H1 (cell line): ENCODE data around the gene DNER. TPM values are rescaled to one million over a fixed set of nuclear protein-coding genes. Genes with fewer than 3 reads are reported as not detected.

Source experiments
- CTCF ChIA-PET: fragments of 300-600 bp; sonication (Branson Sonifier 250); formaldehyde crosslinking; loops from one replicate; lab custom pipeline; 2021; ENCODE audit not compliant: partially characterized antibody; lab: Charles Lee
- POLR2A ChIA-PET: fragments of 300-600 bp; sonication (Branson Sonifier 250); formaldehyde crosslinking; loops from one replicate; lab custom pipeline; 2021; ENCODE audit warnings: inconsistent platforms; ENCODE audit not compliant: partially characterized antibody; lab: Charles Lee
- DNase-seq, 2 experiments: peaks; one replicate each; pipeline versions ENCODE4 v3.0.0 to v3.0.0-alpha.2; 2010 to 2022; ENCODE audit warnings: low spot score in 2 of 2, low read depth in 1 of 2, mixed read lengths in 1 of 2
- FAIRE-seq: peaks from 2 replicates; lab custom pipeline; 2011; peaks lifted over from hg19 to GRCh38; lab: Jason Lieb, UNC
- H2AFZ ChIP-seq: 2 replicates; pipeline ENCODE4 v1.8.1; 2012; ENCODE audit warnings: low read length, inconsistent platforms
- H2AK5ac ChIP-seq: 2 replicates; pipeline ENCODE4 v1.6.1; 2013; ENCODE audit warnings: low read depth, low read length
- H2BK120ac ChIP-seq: replicated peaks from 2 replicates; pipeline ENCODE3; 2013; ENCODE audit warnings: low read depth, low read length, inconsistent platforms
- H2BK12ac ChIP-seq: 2 replicates; pipeline ENCODE4 v1.6.1; 2013; ENCODE audit warnings: low read depth, low read length
- H2BK15ac ChIP-seq: 2 replicates; pipeline ENCODE4 v1.6.1; 2013; ENCODE audit warnings: low read length
- H2BK20ac ChIP-seq: 2 replicates; pipeline ENCODE4 v1.6.1; 2013; ENCODE audit warnings: low read length
- H2BK5ac ChIP-seq: 2 replicates; pipeline ENCODE4 v1.6.1; 2013; ENCODE audit warnings: low read depth, low read length
- H3K14ac ChIP-seq: 2 replicates; pipeline ENCODE4 v1.6.1; 2013; ENCODE audit warnings: inconsistent platforms; ENCODE audit not compliant: insufficient read length
- H3K18ac ChIP-seq: 2 replicates; pipeline ENCODE4 v1.6.1; 2013; ENCODE audit warnings: low read length; ENCODE audit errors: extremely low read depth
- H3K23ac ChIP-seq: 2 replicates; pipeline ENCODE4 v1.6.1; 2013; ENCODE audit warnings: inconsistent platforms; ENCODE audit not compliant: insufficient read length
- H3K23me2 ChIP-seq: 2 replicates; pipeline ENCODE4 v1.6.1; 2013; ENCODE audit warnings: low read depth, low read length
- H3K27ac ChIP-seq: 2 replicates; pipeline ENCODE4 v1.6.1; 2011; ENCODE audit warnings: low read depth, low read length, inconsistent platforms
- H3K27me3 ChIP-seq, 4 experiments: replicated peaks in 1 of 4; 1 replicate in 1 of 4; 2 replicates in 3 of 4; pipeline versions ENCODE4 v1.6.1 to v1.8.1; 2011 to 2013; ENCODE audit warnings: low read length in 3 of 4, mild to moderate bottlenecking in 3 of 4, inconsistent platforms in 2 of 4, mixed read lengths in 2 of 4, moderate library complexity in 1 of 4; ENCODE audit not compliant: control insufficient read depth in 3 of 4, insufficient read depth in 3 of 4; ENCODE audit errors: extremely low read depth in 1 of 4
- H3K36me3 ChIP-seq, 4 experiments: 2 replicates each; pipeline versions ENCODE4 v1.6.1 to v1.8.1; 2011 to 2013; ENCODE audit warnings: mild to moderate bottlenecking in 4 of 4, low read length in 3 of 4, moderate library complexity in 2 of 4, control low read depth in 1 of 4, inconsistent platforms in 1 of 4; ENCODE audit not compliant: insufficient read depth in 4 of 4, control insufficient read depth in 2 of 4
- H3K4ac ChIP-seq: replicated peaks from 2 replicates; pipeline ENCODE3; 2013; ENCODE audit warnings: low read length, low read depth, mixed read lengths, inconsistent platforms; ENCODE audit not compliant: insufficient read length
- H3K4me1 ChIP-seq, 4 experiments: replicated peaks in 1 of 4; 1 replicate in 1 of 4; 2 replicates in 3 of 4; pipeline versions ENCODE4 v1.6.1 to v1.8.1; 2011 to 2013; ENCODE audit warnings: low read length in 3 of 4, inconsistent platforms in 2 of 4, mixed read lengths in 1 of 4; ENCODE audit not compliant: insufficient read depth in 4 of 4, control insufficient read depth in 3 of 4
- H3K4me2 ChIP-seq, 2 experiments: 2 replicates each; pipeline versions ENCODE4 v1.6.1 to v1.8.1; 2011 to 2013; ENCODE audit warnings: low read depth in 2 of 2, low read length in 2 of 2, control low read depth in 1 of 2, inconsistent platforms in 1 of 2, mild to moderate bottlenecking in 1 of 2; ENCODE audit not compliant: insufficient read depth in 1 of 2
- H3K4me3 ChIP-seq, 4 experiments: fragments of 200-600, 300-600 bp in 1 of 4; sonication (generic), shearing (Covaris generic), sonication (Bioruptor Twin) in 1 of 4; 2 replicates each; pipeline versions ENCODE4 v1.5.1 to v1.8.1; 2011 to 2016; ENCODE audit warnings: low read length in 4 of 4, low read depth in 3 of 4, control low read depth in 2 of 4, inconsistent platforms in 2 of 4, mild to moderate bottlenecking in 2 of 4, mixed read lengths in 1 of 4, moderate library complexity in 1 of 4; ENCODE audit not compliant: insufficient read depth in 2 of 4; ENCODE audit errors: extremely low read depth in 1 of 4
- H3K56ac ChIP-seq: replicated peaks from 2 replicates; pipeline ENCODE3; 2013; ENCODE audit warnings: low read depth, mild to moderate bottlenecking, mixed read lengths, low read length, inconsistent platforms; ENCODE audit not compliant: insufficient read length
- H3K79me1 ChIP-seq: 2 replicates; pipeline ENCODE4 v1.6.1; 2013; ENCODE audit warnings: low read depth, low read length, control low read depth
- H3K79me2 ChIP-seq, 2 experiments: 2 replicates each; pipeline versions ENCODE4 v1.6.1 to v1.8.1; 2012 to 2013; ENCODE audit warnings: low read length in 2 of 2, mild to moderate bottlenecking in 2 of 2, inconsistent platforms in 1 of 2; ENCODE audit not compliant: insufficient read depth in 2 of 2, control insufficient read depth in 1 of 2
- H3K9ac ChIP-seq, 4 experiments: replicated peaks in 1 of 4; 1 replicate in 1 of 4; 2 replicates in 3 of 4; pipeline versions ENCODE4 v1.6.1 to v1.8.1; 2011 to 2013; ENCODE audit warnings: low read depth in 3 of 4, low read length in 3 of 4, control low read depth in 2 of 4, mild to moderate bottlenecking in 2 of 4, moderate library complexity in 2 of 4, inconsistent platforms in 1 of 4; ENCODE audit errors: extremely low read depth in 1 of 4
- H3K9me3 ChIP-seq, 2 experiments: 2 replicates each; pipeline versions ENCODE4 v1.6.1 to v1.8.1; 2012 to 2013; ENCODE audit warnings: mild to moderate bottlenecking in 2 of 2, moderate library complexity in 2 of 2, control low read depth in 1 of 2, inconsistent platforms in 1 of 2, low read depth in 1 of 2, low read length in 1 of 2, mixed read lengths in 1 of 2; ENCODE audit not compliant: insufficient read depth in 2 of 2
- H4K20me1 ChIP-seq, 2 experiments: replicated peaks in 1 of 2; 2 replicates each; pipeline versions ENCODE3 to v1.8.1; 2011 to 2013; ENCODE audit warnings: inconsistent platforms in 2 of 2, low read length in 2 of 2, mild to moderate bottlenecking in 1 of 2; ENCODE audit not compliant: insufficient read depth in 2 of 2, control insufficient read depth in 1 of 2
- H4K5ac ChIP-seq: 2 replicates; pipeline ENCODE4 v1.6.1; 2013; ENCODE audit warnings: low read length, low read depth, mixed read lengths, inconsistent platforms; ENCODE audit not compliant: insufficient read length
- H4K8ac ChIP-seq: 2 replicates; pipeline ENCODE4 v1.8.0; 2013; ENCODE audit warnings: mild to moderate bottlenecking, moderate library complexity, low read length, inconsistent platforms; ENCODE audit not compliant: insufficient read depth; ENCODE audit errors: extremely low read depth
- H4K91ac ChIP-seq: replicated peaks from 2 replicates; pipeline ENCODE3; 2013; ENCODE audit warnings: low read length, mixed read lengths, inconsistent platforms; ENCODE audit not compliant: insufficient read length
- ASH2L ChIP-seq: fragments of 200-600, 300-600 bp; sonication (generic); IDR thresholded peaks from one replicate; pipeline ENCODE4 v1.7.1; 2017; ENCODE audit warnings: low read length
- CHD2 ChIP-seq: IDR thresholded peaks from 2 replicates; pipeline ENCODE4 v1.6.1; 2012; ENCODE audit warnings: low read length, improper control_type of control experiment
- EP300 ChIP-seq, 2 experiments: IDR thresholded peaks; 1 replicate in 1 of 2; 2 replicates in 1 of 2; pipeline ENCODE4 v1.6.1; 2011 to 2012; ENCODE audit warnings: low read depth in 2 of 2, low read length in 2 of 2, mild to moderate bottlenecking in 2 of 2, borderline replicate concordance in 1 of 2, inconsistent platforms in 1 of 2, moderate library complexity in 1 of 2
- GTF2F1 ChIP-seq: IDR thresholded peaks from 2 replicates; pipeline ENCODE4 v1.6.1; 2012; ENCODE audit warnings: low read depth, low read length, improper control_type of control experiment, borderline replicate concordance
- HDAC2 ChIP-seq, 2 experiments: fragments of 300-600 bp in 1 of 2; sonication (generic) in 1 of 2; IDR thresholded peaks; 2 replicates each; pipeline ENCODE4 v1.6.1; 2011 to 2012; ENCODE audit warnings: low read depth in 2 of 2, low read length in 2 of 2, mild to moderate bottlenecking in 2 of 2, moderate library complexity in 2 of 2, borderline replicate concordance in 1 of 2, inconsistent platforms in 1 of 2
- KDM1A ChIP-seq: fragments of 200-600, 300-600 bp; sonication (generic); IDR thresholded peaks from 2 replicates; pipeline ENCODE4 v1.7.1; 2016; ENCODE audit warnings: mild to moderate bottlenecking, low read length, borderline replicate concordance
- MAFK ChIP-seq: IDR thresholded peaks from 2 replicates; pipeline ENCODE4 v1.6.1; 2012; ENCODE audit warnings: low read depth, mild to moderate bottlenecking, improper control_type of control experiment, low read length
- POLR2AphosphoS5 ChIP-seq: IDR thresholded peaks from 2 replicates; pipeline ENCODE4 v1.6.1; 2011; ENCODE audit warnings: low read depth, low read length
- RAD21 ChIP-seq, 2 experiments: IDR thresholded peaks in 1 of 2; conservative IDR thresholded peaks in 1 of 2; 2 replicates each; pipeline ENCODE4 v1.6.1; 2011; ENCODE audit warnings: low read depth in 2 of 2, low read length in 2 of 2, improper control_type of control experiment in 1 of 2, inconsistent platforms in 1 of 2, mild to moderate bottlenecking in 1 of 2, moderate library complexity in 1 of 2
- RBBP5 ChIP-seq: IDR thresholded peaks from 2 replicates; pipeline ENCODE4 v1.7.1; 2012; ENCODE audit warnings: low read depth, mild to moderate bottlenecking, inconsistent platforms, low read length, moderate library complexity, borderline replicate concordance
- RXRA ChIP-seq: IDR thresholded peaks from 2 replicates; pipeline ENCODE4 v1.6.1; 2011; ENCODE audit warnings: low read depth, mild to moderate bottlenecking, low read length, moderate library complexity; ENCODE audit not compliant: insufficient read depth
- SIN3A ChIP-seq, 2 experiments: IDR thresholded peaks in 1 of 2; conservative IDR thresholded peaks in 1 of 2; 2 replicates each; pipeline ENCODE4 v1.6.1; 2011 to 2012; ENCODE audit warnings: low read length in 2 of 2, improper control_type of control experiment in 1 of 2, low read depth in 1 of 2, mild to moderate bottlenecking in 1 of 2
- WGBS, 2 experiments: shearing (Covaris generic) in 1 of 2; methylation state at CpG; one replicate each; pipeline versions ENCODE4 v1.1.6 to v1.1.7; 2013 to 2015; ENCODE audit warnings: low lambda C conversion rate in 2 of 2, mixed read lengths in 2 of 2, inconsistent platforms in 1 of 2, low coverage in 1 of 2, missing lambda C conversion rate in 1 of 2; ENCODE audit not compliant: insufficient replicate concordance in 2 of 2, insufficient coverage in 1 of 2, insufficient read length in 1 of 2; ENCODE audit errors: extremely low coverage in 1 of 2, missing lambda C conversion rate in 1 of 2; 5-methylcytosine and 5-hydroxymethylcytosine counted together
- polyA plus RNA-seq, 7 experiments: library from polyadenylated mRNA; depleted of rRNA in 3 of 7; stranded (reverse) in 5 of 7; unstranded in 2 of 7; fragments of >200 nt in 5 of 7; fragments of 200-250 nt in 2 of 7; gene quantifications; 1 replicate in 5 of 7; 2 replicates in 1 of 7; 4 replicates in 1 of 7; pipeline versions ENCODE4 v1.2.1 to v1.2.3, GENCODE V29; 2011 to 2013; ENCODE audit warnings: missing spikeins in 2 of 7, mixed read lengths in 2 of 7
- total RNA-seq: library from RNA; stranded (reverse); fragmentation: NEBNext Ultra II Directional; extraction: Animal tissue kit (Norgen Biotek cat#: 25700); gene quantifications from 2 replicates; pipeline ENCODE4 v1.2.1, GENCODE V29; 2021
- TF ChIP-seq, protein P1 (sequence below): IDR thresholded peaks from 2 replicates; pipeline ENCODE4 v1.6.1; 2012; ENCODE audit warnings: inconsistent platforms

Gene DNER
- total and polyA plus RNA-seq, 2 of the 8 experiments (the other 6 are each of a cell fraction or from before 2014, with no cell fraction given), result 6.8 to 16.3 TPM

GRCh38 chr2:229596796-229597195, 117.6 kb downstream of the DNER start:
- ChIA-PET POLR2A (no interaction called here), CTCF (interaction anchor here (0.6 to 3.3 kb wide), 5 partner anchors 8 to 166 kb away, joined by 3 to 16 read pairs (median 3); no protein-coding TSS in a partner anchor)
- Histone ChIP-seq H3K4me2 (no peak overlapping the region), H2BK15ac (no peak overlapping the region), H3K27me3 (peaks cover 0 to 1% (median 0%) of the 10 kb centered on the region in 4 experiments; a peak in 1 of 7 replicates), H2AFZ (no peak overlapping the region), H4K5ac (no peak overlapping the region), H2BK20ac (no peak overlapping the region), H2BK120ac (no peak overlapping the region), H4K20me1 (peaks cover 0 to 2% of the 10 kb centered on the region in 2 experiments), H3K4me1 (no peaks in the 10 kb centered on the region), H4K91ac (peak overlapping the region; percentile 34), H3K9me3 (no peaks in the 10 kb centered on the region), H2BK5ac (no peak overlapping the region), H3K79me2 (no peaks in the 10 kb centered on the region), H3K23ac (no peak overlapping the region), H3K36me3 (no peaks in the 10 kb centered on the region), H3K18ac (no peak overlapping the region), H3K56ac (no peak overlapping the region), H3K4ac (no peak overlapping the region), H3K9ac (no peak overlapping the region), H3K14ac (no peak overlapping the region), H4K8ac (no peak overlapping the region), H3K27ac (no peak overlapping the region), H3K23me2 (no peaks in the 10 kb centered on the region), H3K4me3 (no peak overlapping the region), H3K79me1 (no peaks in the 10 kb centered on the region), H2AK5ac (peak overlapping the region; percentile 79; the same call in 1 of the 2 replicates), H2BK12ac (no peak overlapping the region)
- no peak for FAIRE-seq
- DNase-seq, result no peak
- WGBS, 2 experiments, result 57% methylated on average over 7 of the region's 7 CpGs; no CpG with 5 or more reads in 1 of the 2 experiments
- TF ChIP-seq CHD2, result no peak
- TF ChIP-seq HDAC2 (IDR thresholded peaks at IDR 0.05; ENCODE audit: borderline replicate concordance in 1 of 2, low read depth in 2 of 2, low read length in 2 of 2), result no peak
- TF ChIP-seq RAD21 (IDR thresholded peaks at IDR 0.05 in 1 of 2, conservative IDR thresholded peaks at IDR 0.05 in 1 of 2; ENCODE audit: low read depth in 2 of 2, low read length in 2 of 2), result no peak
- no peak for TF ChIP-seq ASH2L
- TF ChIP-seq, protein P1, sequence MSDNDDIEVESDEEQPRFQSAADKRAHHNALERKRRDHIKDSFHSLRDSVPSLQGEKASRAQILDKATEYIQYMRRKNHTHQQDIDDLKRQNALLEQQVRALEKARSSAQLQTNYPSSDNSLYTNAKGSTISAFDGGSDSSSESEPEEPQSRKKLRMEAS, result no peak
- no peak for TF ChIP-seq RXRA
- TF ChIP-seq KDM1A, result no peak
- no peak for TF ChIP-seq GTF2F1
- TF ChIP-seq MAFK, result no peak
- TF ChIP-seq EP300 (IDR thresholded peaks at IDR 0.05; ENCODE audit: borderline replicate concordance in 1 of 2, low read depth in 2 of 2, low read length in 2 of 2), result no peak
- no peak for TF ChIP-seq SIN3A (conservative IDR thresholded peaks at IDR 0.05 in 1 of 2, IDR thresholded peaks at IDR 0.05 in 1 of 2; ENCODE audit: low read depth in 1 of 2, low read length in 2 of 2)
- TF ChIP-seq POLR2AphosphoS5, result no peak
- TF ChIP-seq RBBP5, result no peak
